OCI-LY7 (cell line): ENCODE results near the gene CEP97. TPM values are rescaled to one million over a fixed set of nuclear protein-coding genes. Genes with fewer than 3 reads are reported as not detected.
A peak's percentile ranks its signal among the peaks of the same experiment; 100 is the strongest.

Experiments
- BruUV-seq: library from RNA; stranded (reverse); fragments of 400-500 nt; replicated peaks from 2 replicates; lab custom pipeline; 2021; lab: Mats Ljungman, UMichigan
- CTCF ChIA-PET: fragments of 300-600 bp; sonication (Branson Sonifier 250); formaldehyde crosslinking; loops from one replicate; lab custom pipeline; 2022; ENCODE audit warnings: antibody characterized with exemption; ENCODE audit not compliant: unreplicated experiment; lab: Charles Lee
- POLR2A ChIA-PET: fragments of 300-600 bp; sonication (Branson Sonifier 250); formaldehyde crosslinking; loops from one replicate; lab custom pipeline; 2022; ENCODE audit warnings: antibody characterized with exemption; lab: Charles Lee
- DNase-seq: peaks from one replicate; pipeline ENCODE4 v3.0.0-alpha.2; 2015; ENCODE audit warnings: low spot score
- H2AFZ ChIP-seq: fragments of 200-600 bp; sonication (generic), shearing (Covaris generic); 2 replicates; pipeline ENCODE4 v1.6.1; 2014; ENCODE audit warnings: mild to moderate bottlenecking, antibody characterized with exemption, low read length, moderate library complexity
- H3K27ac ChIP-seq: fragments of 200-600 bp; sonication (generic); 2 replicates; pipeline ENCODE4 v1.5.1; 2014; ENCODE audit warnings: mixed run types, low read depth, mild to moderate bottlenecking, moderate library complexity, low read length, inconsistent platforms; ENCODE audit not compliant: poor library complexity, severe bottlenecking
- H3K36me3 ChIP-seq: fragments of 200-600 bp; sonication (generic); 2 replicates; pipeline ENCODE4 v1.6.1; 2014; ENCODE audit warnings: mild to moderate bottlenecking, antibody characterized with exemption, low read length, moderate library complexity, mixed read lengths; ENCODE audit not compliant: insufficient read depth
- H3K4me1 ChIP-seq: fragments of 200-600 bp; sonication (generic); 2 replicates; pipeline ENCODE4 v1.5.1; 2014; ENCODE audit warnings: mild to moderate bottlenecking, low read length; ENCODE audit not compliant: insufficient read depth, poor library complexity, severe bottlenecking
- H3K4me2 ChIP-seq: fragments of 200-600 bp; sonication (generic); 2 replicates; pipeline ENCODE4 v1.6.1; 2014; ENCODE audit warnings: mild to moderate bottlenecking, low read length
- H3K4me3 ChIP-seq: fragments of 200-600 bp; sonication (generic); 2 replicates; pipeline ENCODE4 v1.5.1; 2014; ENCODE audit warnings: mild to moderate bottlenecking, low read depth, low read length; ENCODE audit not compliant: poor library complexity, severe bottlenecking
- H3K79me2 ChIP-seq: fragments of 200-600 bp; sonication (generic); 2 replicates; pipeline ENCODE4 v1.6.1; 2016; ENCODE audit warnings: low read depth, mild to moderate bottlenecking, low read length, moderate library complexity, mixed read lengths; ENCODE audit not compliant: insufficient read depth
- H3K9me2 ChIP-seq: fragments of 200-600 bp; sonication (generic); 2 replicates; pipeline ENCODE4 v1.6.1; 2016; ENCODE audit warnings: mild to moderate bottlenecking, low read length, mixed read lengths; ENCODE audit not compliant: insufficient read depth
- H3K9me3 ChIP-seq: fragments of 200-600 bp; sonication (generic); 2 replicates; pipeline ENCODE4 v1.6.1; 2014; ENCODE audit warnings: mild to moderate bottlenecking, mixed run types, low read length, mixed read lengths
- H4K20me1 ChIP-seq: fragments of 200-600 bp; sonication (generic); 2 replicates; pipeline ENCODE4 v1.6.1; 2014; ENCODE audit warnings: mild to moderate bottlenecking, antibody characterized with exemption, low read length, moderate library complexity, mixed read lengths; ENCODE audit not compliant: insufficient read depth
- CTCF ChIP-seq: fragments of 200-600 bp; sonication (generic); conservative IDR thresholded peaks from 2 replicates; pipeline ENCODE4 v1.5.1; 2014; ENCODE audit warnings: mild to moderate bottlenecking, antibody characterized with exemption, low read length, moderate library complexity, mixed read lengths
- EZH2phosphoT487 ChIP-seq: fragments of 200-600 bp; sonication (generic); IDR thresholded peaks from 2 replicates; pipeline ENCODE4 v1.6.1; 2018; ENCODE audit warnings: low read depth, borderline replicate concordance, mild to moderate bottlenecking, mixed run types, antibody characterized with exemption, low read length, moderate library complexity, mixed read lengths
- intact Hi-C: fragments of 100-400 bp; cut with micrococcal nuclease; formaldehyde crosslinking; loops from one replicate; pipeline ENCODE4 v1.10.0; 2022; ENCODE audit not compliant: unreplicated experiment
- total RNA-seq, 2 experiments: library from RNA; depleted of rRNA in 1 of 2; stranded (reverse); fragments of >200 nt in 1 of 2; shearing (Covaris generic) in 1 of 2; gene quantifications; 2 replicates each; pipeline ENCODE4 v1.2.3, GENCODE V29; 2014 to 2022

The CEP97 gene
- total RNA-seq, 2 experiments from 2014 or later = 27.3 to 43.5 TPM

GRCh38 chr3:101779822-101780381, 55.5 kb downstream of the CEP97 start:
- H4K20me1 ChIP-seq = peaks cover 14% of the 10 kb centered on the region; the same call in 1 of the 2 replicates
- DNase-seq = no peak
- H3K4me3 ChIP-seq = peak overlapping the region; percentile 77
- H3K9me3 ChIP-seq = no peaks in the 10 kb centered on the region
- H3K4me1 ChIP-seq = peaks cover 62% of the 10 kb centered on the region
- H2AFZ ChIP-seq = peak overlapping the region; percentile 80; the same call in 1 of the 2 replicates
- H3K36me3 ChIP-seq = peaks cover 43% of the 10 kb centered on the region
- no peak for TF ChIP-seq CTCF
- no peak for TF ChIP-seq EZH2phosphoT487
- H3K9me2 ChIP-seq = no peaks in the 10 kb centered on the region
- peaks cover 44% of the 10 kb centered on the region for H3K79me2 ChIP-seq
- ChIA-PET CTCF (no interaction called here), POLR2A (interaction anchor here (1.3 to 3.4 kb wide), 9 partner anchors 9 to 72 kb away, joined by 3 to 19 read pairs (median 7); partner anchors contain the start of gene CEP97)
- peak overlapping the region; percentile 87 for H3K27ac ChIP-seq
- intact Hi-C loops = loop anchor here (1.0 to 2.0 kb wide), 3 partner anchors 12 to 79 kb away; partner anchors contain the start of gene CEP97
- peak overlapping the region; percentile 96 for H3K4me2 ChIP-seq
- BruUV-seq = TSS peak; percentile 72

DNA sequence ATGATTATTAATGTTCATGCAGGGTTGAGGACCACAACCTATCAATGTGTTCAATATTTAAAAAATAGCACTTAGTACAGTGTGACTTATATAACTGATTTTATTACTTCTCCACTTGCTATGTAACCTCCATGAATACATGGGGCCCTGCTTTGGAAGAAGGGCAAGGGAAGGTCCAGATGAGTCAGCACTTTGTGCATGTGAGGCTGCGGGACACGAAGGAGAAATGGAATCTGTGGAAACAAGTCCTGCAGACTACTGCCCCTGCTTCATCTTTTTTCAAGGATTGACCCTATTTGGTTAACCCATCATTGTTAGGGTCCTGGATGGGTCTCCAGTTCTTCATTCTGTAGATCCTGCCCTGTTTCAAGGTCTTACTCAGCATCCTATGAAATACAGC, 56.2 kb downstream of the CEP97 start:
- Histone ChIP-seq H3K4me2 (peak overlapping the region; percentile 96), H3K4me1 (peaks cover 64% of the 10 kb centered on the region), H3K27ac (peak overlapping the region; percentile 87), H3K9me3 (no peaks in the 10 kb centered on the region), H3K36me3 (peaks cover 51% of the 10 kb centered on the region), H3K9me2 (no peaks in the 10 kb centered on the region), H3K4me3 (peak overlapping the region; percentile 77), H4K20me1 (peaks cover 14% of the 10 kb centered on the region; the same call in 1 of the 2 replicates), H3K79me2 (peaks cover 45% of the 10 kb centered on the region), H2AFZ (no peak overlapping the region)
- ChIA-PET CTCF (no interaction called here), POLR2A (interaction anchor here (0.5 to 3.4 kb wide), 9 partner anchors 8 to 100 kb away, joined by 3 to 19 read pairs (median 5); partner anchors contain the start of gene CEP97)
- TF ChIP-seq CTCF (no peak), EZH2phosphoT487 (no peak)
- no TSS peak for BruUV-seq
- DNase-seq = no peak
- intact Hi-C loops = no loop called here

- Histone ChIP-seq H3K9me2 (no peaks in the 10 kb centered on the region), H3K27ac (peak overlapping the region; percentile 87), H4K20me1 (peaks cover 14% of the 10 kb centered on the region; the same call in 1 of the 2 replicates), H3K4me1 (peaks cover 61% of the 10 kb centered on the region), H3K4me2 (peak overlapping the region; percentile 96), H3K36me3 (peaks cover 56% of the 10 kb centered on the region), H3K9me3 (no peaks in the 10 kb centered on the region), H3K4me3 (peak overlapping the region; percentile 77), H2AFZ (no peak overlapping the region), H3K79me2 (peaks cover 50% of the 10 kb centered on the region)
- BruUV-seq = no TSS peak
- intact Hi-C loops = no loop called here
- ChIA-PET POLR2A (interaction anchor here (0.8 to 3.4 kb wide), 6 partner anchors 12 to 100 kb away, joined by 3 to 19 read pairs (median 4); no protein-coding TSS in a partner anchor), CTCF (no interaction called here)
- TF ChIP-seq CTCF (no peak), EZH2phosphoT487 (no peak)
- no peak for DNase-seq
Measured at GRCh38 chr3:101781166-101781565, 56.8 kb downstream of the CEP97 start.
